KOPT-K1 (cell line): ENCODE results near the gene IGFL1.
"Not testable (repeated sequence)": the region's sequence is repeated elsewhere in the genome, so short reads cannot be mapped to it uniquely, and the experiment has no call there.

Source experiments
- H3K27ac ChIP-seq: fragments of 200-600 bp; sonication (generic); 2 replicates; pipeline ENCODE4 v1.5.1; 2016; ENCODE audit warnings: antibody characterized with exemption, mild to moderate bottlenecking, low read depth, low read length; ENCODE audit not compliant: poor library complexity, severe bottlenecking
- H3K36me3 ChIP-seq: fragments of 200-600 bp; sonication (generic); 2 replicates; pipeline ENCODE4 v1.5.1; 2017; ENCODE audit warnings: antibody characterized with exemption, mild to moderate bottlenecking, low read length, moderate library complexity; ENCODE audit not compliant: insufficient read depth
- H3K9me3 ChIP-seq: fragments of 200-600 bp; sonication (generic); 2 replicates; pipeline ENCODE4 v1.5.1; 2017; ENCODE audit warnings: antibody characterized with exemption, low read length, mild to moderate bottlenecking; ENCODE audit not compliant: insufficient read depth, poor library complexity, severe bottlenecking

The IGFL1 gene

DNA sequence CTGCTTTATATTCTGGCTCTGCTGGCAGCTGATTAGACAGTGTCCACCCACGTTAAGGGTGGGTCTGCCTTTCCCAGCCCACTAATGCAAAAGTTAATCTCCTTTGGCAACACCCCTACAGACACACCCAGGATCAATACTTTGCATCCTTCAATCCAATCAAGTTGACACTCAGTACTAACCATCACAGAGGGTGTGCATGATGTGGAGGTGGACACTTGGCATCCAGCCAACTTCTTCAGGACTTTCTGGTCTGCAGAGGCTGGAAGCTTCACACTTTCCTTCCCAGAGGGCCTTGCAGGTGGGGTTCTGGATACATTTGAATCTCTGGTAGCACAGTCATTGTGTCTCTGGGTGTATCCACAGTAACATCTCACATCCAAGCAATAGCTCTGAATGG lies 18.9 kb upstream of the IGFL1 start:
- no peaks in the 10 kb centered on the region for H3K9me3 ChIP-seq
- no peak overlapping the region for H3K27ac ChIP-seq
- no peaks in the 10 kb centered on the region for H3K36me3 ChIP-seq

DNA sequence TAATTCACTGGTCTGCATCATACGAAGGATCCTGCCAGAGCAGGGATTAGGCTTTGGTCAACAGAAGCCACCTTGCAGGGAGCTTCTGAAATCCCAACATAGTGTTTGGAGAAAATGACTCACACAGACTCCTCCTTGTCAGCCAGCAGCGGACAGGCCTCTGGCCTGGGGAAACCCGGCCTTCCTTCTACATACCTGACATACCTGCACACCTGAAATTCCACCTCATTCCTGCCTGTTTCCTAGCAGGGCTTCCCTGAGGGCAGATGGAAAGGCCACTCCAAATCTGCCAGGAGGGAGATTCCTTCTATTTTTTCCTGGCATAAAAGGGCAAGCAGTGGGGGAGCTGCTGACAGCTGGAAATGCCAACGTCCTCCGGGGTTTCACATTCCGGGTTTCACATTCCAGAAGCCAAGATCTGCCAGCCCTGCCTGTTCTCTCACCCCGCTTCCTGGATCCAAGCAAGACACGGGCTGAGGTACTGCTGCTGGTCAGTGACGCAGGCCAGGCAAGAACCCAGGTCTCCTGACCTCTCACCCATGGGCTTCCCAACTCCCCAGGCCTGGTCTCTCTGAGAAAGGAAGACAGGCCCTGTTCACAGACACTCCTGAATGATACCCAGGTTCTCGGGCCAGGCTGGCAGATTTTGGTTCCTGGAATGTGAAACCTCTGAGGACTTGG lies 18.2 kb upstream of the IGFL1 start:
- Histone ChIP-seq H3K27ac (no peak overlapping the region), H3K36me3 (no peaks in the 10 kb centered on the region)

DNA sequence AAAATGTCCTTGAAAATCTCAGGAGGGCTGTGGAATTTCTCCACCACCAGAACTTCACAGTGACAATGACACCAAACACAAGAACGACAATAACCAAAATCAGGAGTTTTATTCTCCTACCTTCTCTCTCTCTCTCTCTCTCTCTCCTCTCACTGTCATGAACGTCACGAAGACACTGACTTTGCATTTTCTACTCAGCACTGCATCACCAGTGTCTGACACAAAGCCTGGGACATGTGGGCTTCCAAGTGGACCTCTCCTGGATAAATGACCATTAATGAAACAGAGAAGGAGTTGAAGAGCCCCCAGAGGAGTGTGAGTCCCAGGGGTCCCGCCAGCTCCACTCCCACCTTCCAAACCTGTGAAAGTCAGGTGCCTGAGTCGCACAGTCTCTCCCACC lies 16.9 kb upstream of the IGFL1 start:
- H3K36me3 ChIP-seq, H3K9me3 ChIP-seq, H3K27ac ChIP-seq: not testable (repeated sequence)

More for the DNA sequence above, 18.2 kb upstream of the IGFL1 start:
- H3K9me3 ChIP-seq: no peaks in the 10 kb centered on the region

DNA sequence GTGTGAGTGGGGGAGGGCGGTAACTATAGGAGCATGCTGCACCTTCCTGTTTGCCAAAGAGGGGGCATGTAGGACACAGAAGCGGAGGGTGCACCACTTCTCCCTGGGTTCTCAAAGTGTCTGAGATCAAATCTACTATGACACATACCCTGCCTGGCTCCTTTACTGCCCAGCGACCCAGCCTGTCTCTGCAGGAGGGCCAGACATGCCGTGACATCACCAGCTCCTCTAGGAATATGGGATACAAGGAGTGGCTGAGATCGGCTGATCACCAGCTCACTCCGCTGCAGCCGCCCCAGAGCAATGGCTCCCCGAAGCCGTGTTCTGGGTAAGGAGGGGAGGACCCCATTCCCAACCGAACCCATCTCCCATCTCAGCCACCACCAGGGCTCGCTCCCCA lies 16.4 kb upstream of the IGFL1 start:
- no peaks in the 10 kb centered on the region for H3K36me3 ChIP-seq
- no peak overlapping the region for H3K27ac ChIP-seq
- H3K9me3 ChIP-seq: no peaks in the 10 kb centered on the region

DNA sequence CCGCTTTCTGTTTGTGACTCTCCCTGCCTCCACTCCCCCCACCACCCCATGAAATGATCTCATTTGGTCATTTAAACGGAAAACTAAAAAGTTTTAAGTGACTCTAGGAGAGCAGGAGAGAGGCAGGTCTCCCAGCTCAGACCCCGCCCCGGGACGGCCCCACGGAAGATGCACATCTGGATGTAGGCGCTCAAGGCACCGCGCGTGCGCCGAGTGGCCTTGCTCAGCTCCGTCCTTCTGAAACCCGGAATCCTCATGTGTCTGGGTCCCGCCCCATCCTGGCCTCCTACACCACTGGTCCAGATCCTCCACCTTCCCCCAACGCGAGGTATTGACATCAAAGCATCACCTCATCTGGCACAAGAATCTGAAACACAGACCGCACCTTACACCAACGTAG lies 15.7 kb upstream of the IGFL1 start:
- Histone ChIP-seq H3K9me3 (no peaks in the 10 kb centered on the region), H3K27ac (no peak overlapping the region), H3K36me3 (no peaks in the 10 kb centered on the region)

DNA sequence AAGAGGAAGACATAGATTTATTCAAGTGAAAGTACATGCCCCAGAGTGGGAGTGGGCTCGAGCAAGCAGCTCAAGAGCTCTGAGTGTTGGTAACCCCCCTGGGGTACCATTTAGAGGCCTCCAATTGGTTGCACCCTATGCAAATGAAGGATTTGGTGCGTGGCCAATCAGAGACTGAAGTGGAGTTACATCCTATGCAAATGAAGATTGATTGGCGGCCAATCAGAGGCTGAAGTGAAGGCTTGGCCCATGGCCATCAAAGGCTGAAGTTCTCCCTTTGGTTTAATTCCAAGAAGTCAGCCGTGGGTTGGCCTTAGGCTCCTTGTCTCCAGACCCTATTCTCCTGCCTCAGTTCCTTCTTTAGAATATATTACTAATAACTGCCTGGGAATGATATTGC lies 12.9 kb upstream of the IGFL1 start:
- Histone ChIP-seq H3K27ac (no peak overlapping the region), H3K9me3 (no peaks in the 10 kb centered on the region), H3K36me3 (no peaks in the 10 kb centered on the region)

DNA sequence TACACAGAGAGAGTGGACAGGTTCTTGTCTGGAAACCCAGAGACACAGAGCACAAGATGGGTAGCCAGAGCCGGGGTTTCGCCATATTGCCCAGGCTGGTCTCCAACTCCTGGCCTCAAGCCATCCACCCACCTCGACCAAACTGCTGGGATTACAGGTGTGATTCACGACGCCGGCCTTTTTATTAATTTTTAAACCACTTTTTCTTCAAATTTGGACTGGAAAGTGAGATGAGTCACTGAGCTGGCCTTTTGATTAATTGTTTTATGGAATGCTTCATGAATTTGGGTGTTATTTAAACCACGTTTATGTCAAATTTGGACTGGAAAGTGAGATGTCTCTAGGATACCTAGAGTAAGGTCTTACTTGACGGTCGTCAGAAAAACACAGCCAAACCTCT lies 12.1 kb upstream of the IGFL1 start:
- no peaks in the 10 kb centered on the region for H3K36me3 ChIP-seq
- H3K27ac ChIP-seq: no peak overlapping the region
- no peaks in the 10 kb centered on the region for H3K9me3 ChIP-seq

DNA sequence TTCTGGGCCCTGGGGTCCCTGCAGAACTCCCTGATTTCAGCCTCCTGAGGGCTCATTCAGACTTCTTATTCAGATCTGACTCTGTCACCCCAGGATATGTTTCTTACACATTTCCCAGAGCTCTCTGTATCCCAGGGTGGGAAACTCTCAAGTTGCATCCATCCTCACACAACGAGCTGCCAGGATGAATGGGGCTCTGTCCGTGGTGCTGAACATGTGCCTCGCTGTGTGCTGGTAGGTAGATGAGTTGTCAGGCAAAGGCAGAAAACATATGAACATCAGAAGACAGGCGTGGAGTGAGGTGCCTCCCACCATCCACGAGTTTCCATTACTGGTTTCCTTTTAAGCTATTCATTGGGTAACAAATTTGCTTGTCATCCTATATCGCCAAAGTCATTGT lies 11.4 kb upstream of the IGFL1 start:
- Histone ChIP-seq H3K36me3 (no peaks in the 10 kb centered on the region), H3K27ac (no peak overlapping the region), H3K9me3 (no peaks in the 10 kb centered on the region)

DNA sequence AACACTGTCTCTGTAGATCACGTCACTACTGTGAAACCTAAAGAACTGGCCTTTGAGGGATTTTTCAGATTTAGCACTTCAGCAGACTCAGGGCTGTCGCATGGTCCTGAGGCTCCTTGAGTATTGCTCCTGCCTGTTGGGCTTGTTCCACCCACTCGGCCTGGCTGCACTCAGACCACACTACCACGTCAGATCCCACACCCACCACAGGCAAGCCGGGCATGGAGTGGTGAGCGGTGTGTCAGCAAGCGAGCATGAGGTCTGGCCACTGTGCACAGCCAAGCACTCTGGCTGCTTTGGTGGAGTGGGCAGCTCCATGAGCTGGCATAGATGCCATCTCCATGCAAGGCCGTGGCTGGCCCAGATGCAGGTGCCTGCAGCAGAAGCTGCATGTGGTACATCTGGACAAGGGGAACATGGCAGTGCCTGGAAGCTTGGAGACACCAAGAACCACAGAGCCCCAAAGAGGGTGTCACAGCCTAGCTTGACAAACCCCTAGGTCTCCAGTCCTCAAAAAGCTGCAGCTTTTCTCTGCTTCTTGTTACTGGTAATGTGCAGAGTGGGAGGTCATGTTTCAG lies 9.4 kb upstream of the IGFL1 start:
- Histone ChIP-seq H3K36me3 (no peaks in the 10 kb centered on the region), H3K9me3 (no peaks in the 10 kb centered on the region), H3K27ac (no peak overlapping the region)

DNA sequence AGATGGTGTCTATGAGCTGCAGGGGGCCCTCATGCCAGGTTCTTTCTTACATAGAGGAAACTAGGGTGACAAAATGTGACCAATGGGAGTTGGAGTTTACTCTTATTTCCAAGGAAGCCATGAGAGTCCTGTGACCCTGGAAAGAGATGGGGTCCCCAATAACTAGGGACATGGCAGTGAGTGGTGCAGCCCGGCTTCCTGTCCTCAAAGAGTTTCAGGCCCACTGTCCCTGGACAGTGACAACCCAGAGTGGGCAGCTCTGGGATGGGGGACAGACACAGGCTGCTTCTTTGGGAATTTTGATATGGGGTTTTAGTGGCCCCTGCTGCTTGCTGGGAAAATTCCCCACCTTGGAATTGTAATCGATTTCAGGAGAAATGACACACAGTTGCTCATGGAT lies 8.4 kb upstream of the IGFL1 start:
- no peaks in the 10 kb centered on the region for H3K36me3 ChIP-seq
- H3K27ac ChIP-seq: no peak overlapping the region
- no peaks in the 10 kb centered on the region for H3K9me3 ChIP-seq

DNA sequence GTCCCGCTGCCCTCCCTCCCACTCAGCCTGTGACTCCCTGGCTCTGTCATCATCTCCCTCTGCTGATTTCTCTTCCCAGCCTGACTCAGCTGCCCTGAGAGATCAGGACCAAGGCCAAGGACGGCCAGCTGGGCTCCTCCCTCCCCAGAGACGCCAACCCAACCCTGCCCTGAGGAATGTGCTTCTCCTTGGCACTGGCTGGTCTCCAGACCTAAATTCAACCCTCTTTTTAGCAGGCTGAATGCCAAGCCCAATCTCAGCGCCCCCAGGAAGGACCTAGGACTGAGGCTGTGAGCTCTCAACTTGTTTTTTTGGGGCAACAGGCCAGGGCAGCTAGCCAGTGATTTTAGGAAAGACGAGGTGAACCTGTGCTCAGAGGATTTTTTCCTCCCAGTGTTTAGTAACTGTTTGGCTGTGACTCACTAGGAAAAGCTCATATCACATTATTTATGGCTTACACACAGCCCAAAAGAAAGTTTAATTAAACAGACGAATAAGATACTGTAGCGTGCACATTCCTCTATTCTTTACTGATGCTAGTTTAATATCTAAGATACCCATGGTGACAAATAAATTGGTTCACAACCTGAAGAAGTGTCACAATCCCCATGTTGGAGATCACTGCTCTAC lies 7.4 kb upstream of the IGFL1 start:
- H3K9me3 ChIP-seq: no peaks in the 10 kb centered on the region
- H3K36me3 ChIP-seq: no peaks in the 10 kb centered on the region
- no peak overlapping the region for H3K27ac ChIP-seq

DNA sequence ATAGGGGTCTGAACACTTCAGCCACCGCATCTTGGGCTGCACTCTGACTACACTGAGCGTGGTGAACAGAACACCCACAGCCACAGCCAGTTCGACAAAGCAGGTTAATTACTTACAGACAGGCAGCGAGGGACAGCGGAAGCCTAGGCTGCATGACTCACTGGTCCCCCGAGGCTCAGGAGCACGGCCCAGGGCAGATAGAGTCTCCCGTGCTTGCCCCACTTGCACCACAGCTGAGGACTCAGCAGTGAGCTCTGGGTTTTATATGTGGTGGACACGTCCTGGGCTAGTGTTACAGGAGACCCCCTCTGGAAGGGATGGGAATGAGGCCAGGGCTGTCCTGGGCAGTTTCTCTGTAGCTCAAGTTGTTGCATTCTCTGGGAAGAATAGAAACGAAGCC lies 5.8 kb upstream of the IGFL1 start:
- H3K36me3 ChIP-seq, H3K9me3 ChIP-seq, H3K27ac ChIP-seq: not testable (repeated sequence)

DNA sequence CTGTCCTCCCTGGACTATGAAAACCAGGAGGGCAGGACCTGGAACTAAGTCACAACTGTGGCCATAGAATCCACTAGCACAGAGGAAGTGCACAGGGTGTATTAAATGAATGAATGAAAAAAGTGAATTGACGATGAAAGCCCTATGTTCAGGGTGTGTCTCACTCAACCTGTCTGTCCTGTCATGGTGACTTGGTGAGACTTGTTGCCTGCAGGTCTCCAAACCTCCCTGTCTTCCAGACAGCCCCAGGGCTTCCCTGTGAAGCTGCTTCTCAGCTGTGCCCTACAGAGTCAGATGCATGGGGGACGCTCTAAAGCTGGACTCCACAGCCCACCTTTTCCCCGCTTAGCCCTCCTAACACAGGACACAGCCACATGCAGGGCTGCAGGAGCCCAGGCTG lies 4.8 kb upstream of the IGFL1 start:
- H3K36me3 ChIP-seq: no peaks in the 10 kb centered on the region
- H3K9me3 ChIP-seq: no peaks in the 10 kb centered on the region
- H3K27ac ChIP-seq: no peak overlapping the region

DNA sequence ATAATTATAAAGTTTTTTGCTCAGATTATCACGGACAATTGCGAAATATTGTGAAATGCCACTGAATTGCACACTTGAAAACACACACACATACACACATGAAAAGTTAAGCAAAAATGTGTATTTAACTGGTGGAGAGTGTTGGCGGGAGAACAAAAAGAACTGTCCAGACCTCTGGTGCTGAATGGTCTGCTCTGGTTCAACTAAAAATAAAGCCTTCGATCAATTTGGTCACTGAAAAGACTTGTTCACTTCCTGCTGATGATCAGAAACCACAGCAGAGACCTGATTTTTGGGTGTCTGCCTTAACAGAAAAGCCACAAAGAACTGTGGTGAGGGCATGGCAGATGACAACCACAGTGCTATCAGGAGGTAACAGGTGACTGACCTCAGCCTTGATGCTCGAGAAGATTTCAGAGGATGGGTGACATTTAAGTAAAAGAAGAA lies 4.0 kb upstream of the IGFL1 start:
- Histone ChIP-seq H3K27ac (no peak overlapping the region), H3K36me3 (no peaks in the 10 kb centered on the region), H3K9me3 (no peaks in the 10 kb centered on the region)

DNA sequence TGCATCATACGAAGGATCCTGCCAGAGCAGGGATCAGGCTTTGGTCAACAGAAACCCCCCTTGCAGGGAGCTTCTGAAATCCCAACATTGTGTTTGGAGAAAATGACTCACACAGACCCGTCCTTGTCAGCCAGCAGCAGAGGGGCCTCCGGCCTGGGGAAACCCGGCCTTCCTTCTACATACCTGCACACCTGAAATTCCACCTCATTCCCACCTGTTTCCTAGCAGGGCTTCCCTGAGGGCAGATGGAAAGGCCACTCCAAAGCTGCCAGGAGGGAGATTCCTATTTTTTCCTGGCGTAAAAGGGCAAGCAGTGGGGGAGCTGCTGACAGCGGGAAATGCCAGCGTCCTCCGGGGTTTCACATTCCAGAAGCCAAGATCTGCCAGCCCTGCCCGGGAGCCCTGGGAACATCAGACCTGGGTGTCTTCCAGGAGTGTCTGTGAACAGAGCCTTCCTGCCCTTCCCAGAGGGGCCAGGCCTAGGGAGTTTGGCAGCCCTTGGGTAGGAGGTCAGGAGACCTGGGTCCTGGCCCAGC lies 3.0 kb upstream of the IGFL1 start:
- H3K36me3 ChIP-seq: no peaks in the 10 kb centered on the region
- no peaks in the 10 kb centered on the region for H3K9me3 ChIP-seq
- no peak overlapping the region for H3K27ac ChIP-seq

DNA sequence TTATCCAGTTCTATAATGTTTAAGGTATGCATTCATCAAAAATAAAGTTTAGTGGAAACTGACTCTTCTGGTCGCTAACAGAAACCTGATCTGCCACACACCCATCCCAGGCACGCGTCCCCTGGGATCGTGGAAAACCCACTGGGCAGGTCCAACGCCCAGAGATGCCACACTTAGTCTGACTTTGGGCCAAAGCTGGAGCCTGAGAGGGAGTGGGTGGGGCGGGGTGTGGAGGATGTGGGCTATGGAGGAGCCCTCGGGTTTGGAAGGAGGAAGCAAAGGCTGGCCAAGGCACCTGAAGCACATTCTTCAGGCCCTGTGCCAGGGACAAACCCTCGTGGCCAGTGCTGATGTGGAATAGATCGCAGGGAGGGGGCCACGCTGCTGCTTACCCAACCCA lies 2.5 kb downstream of the IGFL1 start:
- H3K36me3 ChIP-seq: no peaks in the 10 kb centered on the region
- no peaks in the 10 kb centered on the region for H3K9me3 ChIP-seq
- H3K27ac ChIP-seq: no peak overlapping the region
